H1 (cell line): ENCODE measurements around the gene MIGA1. TPM values are rescaled to one million over a fixed set of nuclear protein-coding genes. Genes with fewer than 3 reads are reported as not detected.

Experiments
- CTCF ChIA-PET: fragments of 300-600 bp; sonication (Branson Sonifier 250); formaldehyde crosslinking; loops from one replicate; lab custom pipeline; 2021; ENCODE audit not compliant: partially characterized antibody; lab: Charles Lee
- POLR2A ChIA-PET: fragments of 300-600 bp; sonication (Branson Sonifier 250); formaldehyde crosslinking; loops from one replicate; lab custom pipeline; 2021; ENCODE audit warnings: inconsistent platforms; ENCODE audit not compliant: partially characterized antibody; lab: Charles Lee
- DNase-seq, 2 experiments: peaks; one replicate each; pipeline versions ENCODE4 v3.0.0 to v3.0.0-alpha.2; 2010 to 2022; ENCODE audit warnings: low spot score in 2 of 2, low read depth in 1 of 2, mixed read lengths in 1 of 2
- FAIRE-seq: peaks from 2 replicates; lab custom pipeline; 2011; peaks lifted over from hg19 to GRCh38; lab: Jason Lieb, UNC
- H2AFZ ChIP-seq: 2 replicates; pipeline ENCODE4 v1.8.1; 2012; ENCODE audit warnings: low read length, inconsistent platforms
- H2AK5ac ChIP-seq: 2 replicates; pipeline ENCODE4 v1.6.1; 2013; ENCODE audit warnings: low read depth, low read length
- H2BK120ac ChIP-seq: replicated peaks from 2 replicates; pipeline ENCODE3; 2013; ENCODE audit warnings: low read depth, low read length, inconsistent platforms
- H2BK12ac ChIP-seq: 2 replicates; pipeline ENCODE4 v1.6.1; 2013; ENCODE audit warnings: low read depth, low read length
- H2BK15ac ChIP-seq: 2 replicates; pipeline ENCODE4 v1.6.1; 2013; ENCODE audit warnings: low read length
- H2BK20ac ChIP-seq: 2 replicates; pipeline ENCODE4 v1.6.1; 2013; ENCODE audit warnings: low read length
- H2BK5ac ChIP-seq: 2 replicates; pipeline ENCODE4 v1.6.1; 2013; ENCODE audit warnings: low read depth, low read length
- H3K14ac ChIP-seq: 2 replicates; pipeline ENCODE4 v1.6.1; 2013; ENCODE audit warnings: inconsistent platforms; ENCODE audit not compliant: insufficient read length
- H3K18ac ChIP-seq: 2 replicates; pipeline ENCODE4 v1.6.1; 2013; ENCODE audit warnings: low read length; ENCODE audit errors: extremely low read depth
- H3K23ac ChIP-seq: 2 replicates; pipeline ENCODE4 v1.6.1; 2013; ENCODE audit warnings: inconsistent platforms; ENCODE audit not compliant: insufficient read length
- H3K23me2 ChIP-seq: 2 replicates; pipeline ENCODE4 v1.6.1; 2013; ENCODE audit warnings: low read depth, low read length
- H3K27ac ChIP-seq: 2 replicates; pipeline ENCODE4 v1.6.1; 2011; ENCODE audit warnings: low read depth, low read length, inconsistent platforms
- H3K27me3 ChIP-seq, 4 experiments: replicated peaks in 1 of 4; 1 replicate in 1 of 4; 2 replicates in 3 of 4; pipeline versions ENCODE4 v1.6.1 to v1.8.1; 2011 to 2013; ENCODE audit warnings: low read length in 3 of 4, mild to moderate bottlenecking in 3 of 4, inconsistent platforms in 2 of 4, mixed read lengths in 2 of 4, moderate library complexity in 1 of 4; ENCODE audit not compliant: control insufficient read depth in 3 of 4, insufficient read depth in 3 of 4; ENCODE audit errors: extremely low read depth in 1 of 4
- H3K36me3 ChIP-seq, 4 experiments: 2 replicates each; pipeline versions ENCODE4 v1.6.1 to v1.8.1; 2011 to 2013; ENCODE audit warnings: mild to moderate bottlenecking in 4 of 4, low read length in 3 of 4, moderate library complexity in 2 of 4, control low read depth in 1 of 4, inconsistent platforms in 1 of 4; ENCODE audit not compliant: insufficient read depth in 4 of 4, control insufficient read depth in 2 of 4
- H3K4ac ChIP-seq: replicated peaks from 2 replicates; pipeline ENCODE3; 2013; ENCODE audit warnings: low read length, low read depth, mixed read lengths, inconsistent platforms; ENCODE audit not compliant: insufficient read length
- H3K4me1 ChIP-seq, 4 experiments: replicated peaks in 1 of 4; 1 replicate in 1 of 4; 2 replicates in 3 of 4; pipeline versions ENCODE4 v1.6.1 to v1.8.1; 2011 to 2013; ENCODE audit warnings: low read length in 3 of 4, inconsistent platforms in 2 of 4, mixed read lengths in 1 of 4; ENCODE audit not compliant: insufficient read depth in 4 of 4, control insufficient read depth in 3 of 4
- H3K4me2 ChIP-seq, 2 experiments: 2 replicates each; pipeline versions ENCODE4 v1.6.1 to v1.8.1; 2011 to 2013; ENCODE audit warnings: low read depth in 2 of 2, low read length in 2 of 2, control low read depth in 1 of 2, inconsistent platforms in 1 of 2, mild to moderate bottlenecking in 1 of 2; ENCODE audit not compliant: insufficient read depth in 1 of 2
- H3K4me3 ChIP-seq, 4 experiments: fragments of 200-600, 300-600 bp in 1 of 4; sonication (generic), shearing (Covaris generic), sonication (Bioruptor Twin) in 1 of 4; 2 replicates each; pipeline versions ENCODE4 v1.5.1 to v1.8.1; 2011 to 2016; ENCODE audit warnings: low read length in 4 of 4, low read depth in 3 of 4, control low read depth in 2 of 4, inconsistent platforms in 2 of 4, mild to moderate bottlenecking in 2 of 4, mixed read lengths in 1 of 4, moderate library complexity in 1 of 4; ENCODE audit not compliant: insufficient read depth in 2 of 4; ENCODE audit errors: extremely low read depth in 1 of 4
- H3K56ac ChIP-seq: replicated peaks from 2 replicates; pipeline ENCODE3; 2013; ENCODE audit warnings: low read depth, mild to moderate bottlenecking, mixed read lengths, low read length, inconsistent platforms; ENCODE audit not compliant: insufficient read length
- H3K79me1 ChIP-seq: 2 replicates; pipeline ENCODE4 v1.6.1; 2013; ENCODE audit warnings: low read depth, low read length, control low read depth
- H3K79me2 ChIP-seq, 2 experiments: 2 replicates each; pipeline versions ENCODE4 v1.6.1 to v1.8.1; 2012 to 2013; ENCODE audit warnings: low read length in 2 of 2, mild to moderate bottlenecking in 2 of 2, inconsistent platforms in 1 of 2; ENCODE audit not compliant: insufficient read depth in 2 of 2, control insufficient read depth in 1 of 2
- H3K9ac ChIP-seq, 4 experiments: replicated peaks in 1 of 4; 1 replicate in 1 of 4; 2 replicates in 3 of 4; pipeline versions ENCODE4 v1.6.1 to v1.8.1; 2011 to 2013; ENCODE audit warnings: low read depth in 3 of 4, low read length in 3 of 4, control low read depth in 2 of 4, mild to moderate bottlenecking in 2 of 4, moderate library complexity in 2 of 4, inconsistent platforms in 1 of 4; ENCODE audit errors: extremely low read depth in 1 of 4
- H3K9me3 ChIP-seq, 2 experiments: 2 replicates each; pipeline versions ENCODE4 v1.6.1 to v1.8.1; 2012 to 2013; ENCODE audit warnings: mild to moderate bottlenecking in 2 of 2, moderate library complexity in 2 of 2, control low read depth in 1 of 2, inconsistent platforms in 1 of 2, low read depth in 1 of 2, low read length in 1 of 2, mixed read lengths in 1 of 2; ENCODE audit not compliant: insufficient read depth in 2 of 2
- H4K20me1 ChIP-seq, 2 experiments: replicated peaks in 1 of 2; 2 replicates each; pipeline versions ENCODE3 to v1.8.1; 2011 to 2013; ENCODE audit warnings: inconsistent platforms in 2 of 2, low read length in 2 of 2, mild to moderate bottlenecking in 1 of 2; ENCODE audit not compliant: insufficient read depth in 2 of 2, control insufficient read depth in 1 of 2
- H4K5ac ChIP-seq: 2 replicates; pipeline ENCODE4 v1.6.1; 2013; ENCODE audit warnings: low read length, low read depth, mixed read lengths, inconsistent platforms; ENCODE audit not compliant: insufficient read length
- H4K8ac ChIP-seq: 2 replicates; pipeline ENCODE4 v1.8.0; 2013; ENCODE audit warnings: mild to moderate bottlenecking, moderate library complexity, low read length, inconsistent platforms; ENCODE audit not compliant: insufficient read depth; ENCODE audit errors: extremely low read depth
- H4K91ac ChIP-seq: replicated peaks from 2 replicates; pipeline ENCODE3; 2013; ENCODE audit warnings: low read length, mixed read lengths, inconsistent platforms; ENCODE audit not compliant: insufficient read length
- BCL11A ChIP-seq, 2 experiments: IDR thresholded peaks; one replicate each; pipeline ENCODE4 v1.6.1; 2011; ENCODE audit warnings: low read depth in 2 of 2, low read length in 2 of 2, mild to moderate bottlenecking in 2 of 2
- CTBP2 ChIP-seq: IDR thresholded peaks from 2 replicates; pipeline ENCODE4 v1.7.0; 2011; ENCODE audit warnings: borderline replicate concordance, mild to moderate bottlenecking, moderate library complexity, mixed read lengths, low read length; ENCODE audit not compliant: insufficient read depth, insufficient read length
- PHF8 ChIP-seq: fragments of 200-600 bp; sonication (generic); conservative IDR thresholded peaks from 2 replicates; pipeline ENCODE4 v1.7.1; 2012; ENCODE audit warnings: low read depth, mild to moderate bottlenecking, inconsistent platforms, low read length, moderate library complexity
- POLR2A ChIP-seq, 2 experiments: IDR thresholded peaks; 1 replicate in 1 of 2; 2 replicates in 1 of 2; pipeline ENCODE4 v1.6.1; 2011; ENCODE audit warnings: low read depth in 2 of 2, low read length in 2 of 2, mild to moderate bottlenecking in 2 of 2; ENCODE audit errors: control extremely low read depth in 1 of 2
- POLR2AphosphoS5 ChIP-seq: IDR thresholded peaks from 2 replicates; pipeline ENCODE4 v1.6.1; 2011; ENCODE audit warnings: low read depth, low read length
- RAD21 ChIP-seq, 2 experiments: IDR thresholded peaks in 1 of 2; conservative IDR thresholded peaks in 1 of 2; 2 replicates each; pipeline ENCODE4 v1.6.1; 2011; ENCODE audit warnings: low read depth in 2 of 2, low read length in 2 of 2, improper control_type of control experiment in 1 of 2, inconsistent platforms in 1 of 2, mild to moderate bottlenecking in 1 of 2, moderate library complexity in 1 of 2
- RBBP5 ChIP-seq: IDR thresholded peaks from 2 replicates; pipeline ENCODE4 v1.7.1; 2012; ENCODE audit warnings: low read depth, mild to moderate bottlenecking, inconsistent platforms, low read length, moderate library complexity, borderline replicate concordance
- RXRA ChIP-seq: IDR thresholded peaks from 2 replicates; pipeline ENCODE4 v1.6.1; 2011; ENCODE audit warnings: low read depth, mild to moderate bottlenecking, low read length, moderate library complexity; ENCODE audit not compliant: insufficient read depth
- SP1 ChIP-seq: IDR thresholded peaks from 2 replicates; pipeline ENCODE4 v1.6.1; 2011; ENCODE audit warnings: low read depth, low read length
- TBP ChIP-seq: IDR thresholded peaks from 2 replicates; pipeline ENCODE4 v1.6.1; 2011; ENCODE audit warnings: low read depth, low read length, improper control_type of control experiment
- TEAD4 ChIP-seq: IDR thresholded peaks from 2 replicates; pipeline ENCODE4 v1.6.1; 2012; ENCODE audit warnings: low read depth, low read length, inconsistent platforms, mixed read lengths
- WGBS, 2 experiments: shearing (Covaris generic) in 1 of 2; methylation state at CpG; one replicate each; pipeline versions ENCODE4 v1.1.6 to v1.1.7; 2013 to 2015; ENCODE audit warnings: low lambda C conversion rate in 2 of 2, mixed read lengths in 2 of 2, inconsistent platforms in 1 of 2, low coverage in 1 of 2, missing lambda C conversion rate in 1 of 2; ENCODE audit not compliant: insufficient replicate concordance in 2 of 2, insufficient coverage in 1 of 2, insufficient read length in 1 of 2; ENCODE audit errors: extremely low coverage in 1 of 2, missing lambda C conversion rate in 1 of 2; 5-methylcytosine and 5-hydroxymethylcytosine counted together
- polyA plus RNA-seq, 7 experiments: library from polyadenylated mRNA; depleted of rRNA in 3 of 7; stranded (reverse) in 5 of 7; unstranded in 2 of 7; fragments of >200 nt in 5 of 7; fragments of 200-250 nt in 2 of 7; gene quantifications; 1 replicate in 5 of 7; 2 replicates in 1 of 7; 4 replicates in 1 of 7; pipeline versions ENCODE4 v1.2.1 to v1.2.3, GENCODE V29; 2011 to 2013; ENCODE audit warnings: missing spikeins in 2 of 7, mixed read lengths in 2 of 7
- total RNA-seq: library from RNA; stranded (reverse); fragmentation: NEBNext Ultra II Directional; extraction: Animal tissue kit (Norgen Biotek cat#: 25700); gene quantifications from 2 replicates; pipeline ENCODE4 v1.2.1, GENCODE V29; 2021

The MIGA1 gene
- total and polyA plus RNA-seq, 2 of the 8 experiments (the other 6 are each of a cell fraction or from before 2014, with no cell fraction given): 0.95 to 7.0 TPM

GRCh38 chr1:77888081-77888780 lies 108.8 kb downstream of the MIGA1 start, which contains the start of gene NEXN:
Gene NEXN, plus strand, starts transcription at chr1:77888624. Its CDS starts 27,483 bp downstream, at chr1:77916107.
- Histone ChIP-seq H3K79me1 (no peaks in the 10 kb centered on the region), H3K56ac (peak within 1 kb of the TSS; percentile 89), H3K4me1 (peaks cover 0 to 3% (median 0%) of the 10 kb centered on the region in 4 experiments; a peak in 1 of 7 replicates), H3K18ac (peak within 1 kb of the TSS; percentile 86; the same call in 1 of the 2 replicates), H3K79me2 (no peaks in the 10 kb centered on the region), H2BK15ac (no peak within 1 kb of the TSS), H4K20me1 (no peaks in the 10 kb centered on the region), H2BK120ac (no peak within 1 kb of the TSS), H3K27ac (peak within 1 kb of the TSS; percentile 46; the same call in 1 of the 2 replicates), H2BK5ac (peak within 1 kb of the TSS; percentile 82; the same call in 1 of the 2 replicates), H3K4me2 (peak within 1 kb of the TSS; percentile 59 to 76), H4K91ac (peak within 1 kb of the TSS; percentile 88), H3K23ac (no peak within 1 kb of the TSS), H3K14ac (no peak within 1 kb of the TSS), H2BK12ac (peak within 1 kb of the TSS; percentile 94), H4K5ac (peak within 1 kb of the TSS; percentile 50), H3K9ac (peak within 1 kb of the TSS; percentile 63 to 80 (median 73)), H2AFZ (peak within 1 kb of the TSS; percentile 71), H3K4ac (no peak within 1 kb of the TSS), H2BK20ac (peak within 1 kb of the TSS; percentile 48; the same call in 1 of the 2 replicates), H3K9me3 (no peaks in the 10 kb centered on the region), H3K27me3 (no peaks in the 10 kb centered on the region), H3K4me3 (peak within 1 kb of the TSS; percentile 70 to 93 (median 90)), H4K8ac (peak within 1 kb of the TSS; percentile 97), H3K36me3 (no peaks in the 10 kb centered on the region), H3K23me2 (peaks cover 5% of the 10 kb centered on the region), H2AK5ac (no peak within 1 kb of the TSS)
- CTCF ChIA-PET: interaction anchor here (1.3 to 1.5 kb wide), 2 partner anchors 64 to 90 kb away, joined by 3 read pairs; no protein-coding TSS in a partner anchor
- DNase-seq: peak; percentile 53 to 81
- WGBS, 2 experiments: 1% methylated on average over 36 of the region's 36 CpGs; no CpG with 5 or more reads in 1 of the 2 experiments
- POLR2A ChIA-PET: interaction anchor here (0.6 to 2.2 kb wide), 17 partner anchors 8 to 205 kb away, joined by 3 to 11 read pairs (median 4); partner anchors contain the start of genes DNAJB4, FUBP1, MIGA1 and ZZZ3
- no peak for FAIRE-seq
- TF ChIP-seq TEAD4 (peak; percentile 94), PHF8 (0 out of 2 replicates have a peak, but pooled peaks have one; percentile 56), POLR2AphosphoS5 (peak; percentile 50; the same call in 1 of the 2 replicates), SP1 (peak; percentile 33; the same call in 1 of the 2 replicates), CTBP2 (no peak), TBP (peak; percentile 46; the same call in 1 of the 2 replicates), RAD21 (IDR thresholded peaks at IDR 0.05 in 1 of 2, conservative IDR thresholded peaks at IDR 0.05 in 1 of 2; ENCODE audit: low read depth in 2 of 2, low read length in 2 of 2) (no peak), BCL11A (IDR thresholded peaks at IDR 0.05; ENCODE audit: low read depth in 2 of 2, low read length in 2 of 2) (no peak), POLR2A (IDR thresholded peaks at IDR 0.05; ENCODE audit: control extremely low read depth in 1 of 2, low read depth in 2 of 2, low read length in 2 of 2) (peak; percentile 49 to 73), RBBP5 (peak; percentile 63), RXRA (0 out of 2 replicates have a peak, but pooled peaks have one; percentile 38)
